Measurements from ENCODE around the gene LPP.

LPP gene

GRCh38 chr3:188205992-188206416, 52.0 kb downstream of the LPP start:
- ATAC-seq: no peak
- H3K4me3 Mint-ChIP-seq: no peak overlapping the region
- DNase-seq: no peak
- H3K4me1 Mint-ChIP-seq: peaks cover 6% of the 10 kb centered on the region
- H3K27me3 Mint-ChIP-seq: no peaks in the 10 kb centered on the region
- H3K36me3 Mint-ChIP-seq (ENCODE audit: low read depth): peaks cover 7% of the 10 kb centered on the region
- no peak overlapping the region for H3K27ac Mint-ChIP-seq
- H3K9me3 Mint-ChIP-seq: no peaks in the 10 kb centered on the region

- Mint-ChIP-seq H3K4me1 (peaks cover 6% of the 10 kb centered on the region), H3K27me3 (no peaks in the 10 kb centered on the region), H3K27ac (no peak overlapping the region), H3K36me3 (ENCODE audit: low read depth) (peaks cover 7% of the 10 kb centered on the region), H3K4me3 (no peak overlapping the region), H3K9me3 (no peaks in the 10 kb centered on the region)
- no peak for ATAC-seq
- DNase-seq: no peak
Measured at GRCh38 chr3:188206787-188207186, 52.8 kb downstream of the LPP start.

GRCh38 chr3:188207941-188208515, 54.1 kb downstream of the LPP start:
- ATAC-seq (no peak), DNase-seq (no peak)
- Mint-ChIP-seq H3K4me3 (no peak overlapping the region), H3K4me1 (peaks cover 3% of the 10 kb centered on the region), H3K27ac (no peak overlapping the region), H3K36me3 (ENCODE audit: low read depth) (peaks cover 7% of the 10 kb centered on the region), H3K27me3 (no peaks in the 10 kb centered on the region), H3K9me3 (no peaks in the 10 kb centered on the region)

GRCh38 chr3:188208516-188208981, 54.6 kb downstream of the LPP start:
- Mint-ChIP-seq H3K4me3 (no peak overlapping the region), H3K9me3 (no peaks in the 10 kb centered on the region), H3K27me3 (no peaks in the 10 kb centered on the region), H3K36me3 (ENCODE audit: low read depth) (peaks cover 7% of the 10 kb centered on the region), H3K4me1 (peaks cover 5% of the 10 kb centered on the region), H3K27ac (no peak overlapping the region)
- DNase-seq: no peak
- ATAC-seq: no peak

- ATAC-seq: no peak
- Mint-ChIP-seq H3K9me3 (no peaks in the 10 kb centered on the region), H3K4me1 (peaks cover 9% of the 10 kb centered on the region), H3K4me3 (no peak overlapping the region), H3K27me3 (no peaks in the 10 kb centered on the region), H3K36me3 (ENCODE audit: low read depth) (peaks cover 5% of the 10 kb centered on the region), H3K27ac (no peak overlapping the region)
- DNase-seq: no peak
Measured at GRCh38 chr3:188209034-188209433, 55.1 kb downstream of the LPP start.

GRCh38 chr3:188209740-188210139, 55.8 kb downstream of the LPP start:
- Mint-ChIP-seq H3K27me3 (no peaks in the 10 kb centered on the region), H3K27ac (no peak overlapping the region), H3K36me3 (ENCODE audit: low read depth) (peaks cover 6% of the 10 kb centered on the region), H3K9me3 (no peaks in the 10 kb centered on the region), H3K4me3 (no peak overlapping the region), H3K4me1 (peaks cover 14% of the 10 kb centered on the region)
- ATAC-seq: no peak
- no peak for DNase-seq

GRCh38 chr3:188211476-188211875, 57.5 kb downstream of the LPP start:
- no peaks in the 10 kb centered on the region for H3K9me3 Mint-ChIP-seq
- H3K36me3 Mint-ChIP-seq (ENCODE audit: low read depth): peaks cover 7% of the 10 kb centered on the region
- no peak overlapping the region for H3K27ac Mint-ChIP-seq

GRCh38 chr3:188212308-188212969, 58.5 kb downstream of the LPP start:
- H3K9me3 Mint-ChIP-seq: no peaks in the 10 kb centered on the region
- DNase-seq (no peak), ATAC-seq (no peak)
- H3K4me3 Mint-ChIP-seq: no peak overlapping the region
- H3K27me3 Mint-ChIP-seq: no peaks in the 10 kb centered on the region
- H3K27ac Mint-ChIP-seq: no peak overlapping the region
- peaks cover 25% of the 10 kb centered on the region for H3K4me1 Mint-ChIP-seq
- peaks cover 4% of the 10 kb centered on the region for H3K36me3 Mint-ChIP-seq (ENCODE audit: low read depth)

More at GRCh38 chr3:188211476-188211875, 57.5 kb downstream of the LPP start:
- H3K4me3 Mint-ChIP-seq: no peak overlapping the region
- ATAC-seq (no peak), DNase-seq (no peak)
- H3K27me3 Mint-ChIP-seq: no peaks in the 10 kb centered on the region
- peaks cover 15% of the 10 kb centered on the region for H3K4me1 Mint-ChIP-seq

- no peak overlapping the region for H3K4me3 Mint-ChIP-seq
- ATAC-seq: no peak
- no peaks in the 10 kb centered on the region for H3K27me3 Mint-ChIP-seq
- H3K9me3 Mint-ChIP-seq: no peaks in the 10 kb centered on the region
- no peak overlapping the region for H3K27ac Mint-ChIP-seq
- peaks cover 4% of the 10 kb centered on the region for H3K36me3 Mint-ChIP-seq (ENCODE audit: low read depth)
- peaks cover 26% of the 10 kb centered on the region for H3K4me1 Mint-ChIP-seq
- no peak for DNase-seq
Measured at GRCh38 chr3:188214442-188214841, 60.5 kb downstream of the LPP start.

- H3K36me3 Mint-ChIP-seq (ENCODE audit: low read depth): peaks cover 6% of the 10 kb centered on the region
- no peaks in the 10 kb centered on the region for H3K9me3 Mint-ChIP-seq
- no peak for DNase-seq
- no peaks in the 10 kb centered on the region for H3K27me3 Mint-ChIP-seq
- peaks cover 26% of the 10 kb centered on the region for H3K4me1 Mint-ChIP-seq
- no peak for ATAC-seq
- H3K4me3 Mint-ChIP-seq: no peak overlapping the region
- H3K27ac Mint-ChIP-seq: no peak overlapping the region
Measured at GRCh38 chr3:188215129-188215528, 61.2 kb downstream of the LPP start.

- DNase-seq (no peak), ATAC-seq (peak; percentile 79)
- no peaks in the 10 kb centered on the region for H3K27me3 Mint-ChIP-seq
- peaks cover 26% of the 10 kb centered on the region for H3K4me1 Mint-ChIP-seq
- H3K4me3 Mint-ChIP-seq: no peak overlapping the region
- peak overlapping the region; percentile 11 for H3K27ac Mint-ChIP-seq
- no peaks in the 10 kb centered on the region for H3K9me3 Mint-ChIP-seq
- H3K36me3 Mint-ChIP-seq (ENCODE audit: low read depth): peaks cover 6% of the 10 kb centered on the region
Measured at GRCh38 chr3:188217011-188217463, 63.1 kb downstream of the LPP start.

- DNase-seq (no peak), ATAC-seq (no peak)
- Mint-ChIP-seq H3K27me3 (no peaks in the 10 kb centered on the region), H3K4me1 (peaks cover 26% of the 10 kb centered on the region), H3K36me3 (ENCODE audit: low read depth) (peaks cover 6% of the 10 kb centered on the region), H3K27ac (no peak overlapping the region), H3K4me3 (no peak overlapping the region), H3K9me3 (no peaks in the 10 kb centered on the region)
Measured at GRCh38 chr3:188217726-188218125, 63.8 kb downstream of the LPP start.

GRCh38 chr3:188218603-188219002, 64.6 kb downstream of the LPP start:
- H3K27me3 Mint-ChIP-seq: no peaks in the 10 kb centered on the region
- H3K4me3 Mint-ChIP-seq: no peak overlapping the region
- H3K36me3 Mint-ChIP-seq (ENCODE audit: low read depth): peaks cover 6% of the 10 kb centered on the region
- no peak overlapping the region for H3K27ac Mint-ChIP-seq
- no peak for ATAC-seq
- peaks cover 22% of the 10 kb centered on the region for H3K4me1 Mint-ChIP-seq
- DNase-seq: no peak
- H3K9me3 Mint-ChIP-seq: no peaks in the 10 kb centered on the region

GRCh38 chr3:188219147-188219546, 65.2 kb downstream of the LPP start:
- no peak for DNase-seq
- Mint-ChIP-seq H3K27ac (no peak overlapping the region), H3K9me3 (no peaks in the 10 kb centered on the region), H3K36me3 (ENCODE audit: low read depth) (peaks cover 6% of the 10 kb centered on the region), H3K4me3 (no peak overlapping the region), H3K4me1 (peaks cover 18% of the 10 kb centered on the region), H3K27me3 (no peaks in the 10 kb centered on the region)
- no peak for ATAC-seq

GRCh38 chr3:188220097-188220788, 66.3 kb downstream of the LPP start:
- H3K9me3 Mint-ChIP-seq: no peaks in the 10 kb centered on the region
- H3K36me3 Mint-ChIP-seq (ENCODE audit: low read depth): peaks cover 9% of the 10 kb centered on the region
- no peak for DNase-seq
- peaks cover 13% of the 10 kb centered on the region for H3K4me1 Mint-ChIP-seq
- no peaks in the 10 kb centered on the region for H3K27me3 Mint-ChIP-seq
- ATAC-seq: no peak
- no peak overlapping the region for H3K27ac Mint-ChIP-seq
- H3K4me3 Mint-ChIP-seq: no peak overlapping the region

All from activated naive CD8-positive, alpha-beta T cell treated with anti-CD3 and anti-CD28 coated beads, Interleukin-2, amount 50 U/mL, for 24 hours (primary cell).